Measurements from ENCODE around the gene MAP2. TPM values are rescaled to one million over a fixed set of nuclear protein-coding genes. Genes with fewer than 3 reads are reported as not detected.

The MAP2 gene
- total RNA-seq, 1 experiment from 2014 or later = 7.6 TPM

DNA sequence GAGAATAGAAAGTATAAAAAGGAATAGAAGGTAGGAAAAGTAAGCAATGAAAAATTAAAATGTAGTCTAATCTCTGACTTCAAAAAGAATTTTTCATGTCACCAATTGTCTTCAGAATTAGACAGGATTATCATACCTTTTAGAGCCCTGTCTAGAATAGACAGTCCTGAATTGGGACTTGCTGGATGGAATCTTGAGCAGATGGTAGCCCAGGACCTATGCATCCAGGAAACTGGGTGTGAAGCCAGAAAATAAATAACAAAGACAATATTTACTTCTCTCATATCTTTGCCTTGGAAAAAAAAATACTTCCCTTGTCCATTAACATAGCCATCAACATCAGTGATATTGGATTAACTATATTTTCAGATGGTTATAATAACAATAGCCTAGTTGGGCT lies 250.0 kb downstream of the MAP2 start (continued):
- no peak for TF ChIP-seq MXD4 (CRISPR knock-in tag; IDR thresholded peaks at IDR 0.05; ENCODE audit: borderline replicate concordance)
- TF ChIP-seq RELA (CRISPR knock-in tag; IDR thresholded peaks at IDR 0.05; ENCODE audit: borderline replicate concordance) = no peak
- TF ChIP-seq, protein P1, sequence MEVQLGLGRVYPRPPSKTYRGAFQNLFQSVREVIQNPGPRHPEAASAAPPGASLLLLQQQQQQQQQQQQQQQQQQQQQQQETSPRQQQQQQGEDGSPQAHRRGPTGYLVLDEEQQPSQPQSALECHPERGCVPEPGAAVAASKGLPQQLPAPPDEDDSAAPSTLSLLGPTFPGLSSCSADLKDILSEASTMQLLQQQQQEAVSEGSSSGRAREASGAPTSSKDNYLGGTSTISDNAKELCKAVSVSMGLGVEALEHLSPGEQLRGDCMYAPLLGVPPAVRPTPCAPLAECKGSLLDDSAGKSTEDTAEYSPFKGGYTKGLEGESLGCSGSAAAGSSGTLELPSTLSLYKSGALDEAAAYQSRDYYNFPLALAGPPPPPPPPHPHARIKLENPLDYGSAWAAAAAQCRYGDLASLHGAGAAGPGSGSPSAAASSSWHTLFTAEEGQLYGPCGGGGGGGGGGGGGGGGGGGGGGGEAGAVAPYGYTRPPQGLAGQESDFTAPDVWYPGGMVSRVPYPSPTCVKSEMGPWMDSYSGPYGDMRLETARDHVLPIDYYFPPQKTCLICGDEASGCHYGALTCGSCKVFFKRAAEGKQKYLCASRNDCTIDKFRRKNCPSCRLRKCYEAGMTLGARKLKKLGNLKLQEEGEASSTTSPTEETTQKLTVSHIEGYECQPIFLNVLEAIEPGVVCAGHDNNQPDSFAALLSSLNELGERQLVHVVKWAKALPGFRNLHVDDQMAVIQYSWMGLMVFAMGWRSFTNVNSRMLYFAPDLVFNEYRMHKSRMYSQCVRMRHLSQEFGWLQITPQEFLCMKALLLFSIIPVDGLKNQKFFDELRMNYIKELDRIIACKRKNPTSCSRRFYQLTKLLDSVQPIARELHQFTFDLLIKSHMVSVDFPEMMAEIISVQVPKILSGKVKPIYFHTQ (CRISPR knock-in tag; IDR thresholded peaks at IDR 0.05) = no peak
- TF ChIP-seq FOXJ3 (CRISPR knock-in tag; IDR thresholded peaks at IDR 0.05; ENCODE audit: borderline replicate concordance) = no peak
- no peak for TF ChIP-seq GRHL2 (CRISPR knock-in tag; IDR thresholded peaks at IDR 0.05; ENCODE audit: insufficient replicate concordance, severe bottlenecking)
- no peak for TF ChIP-seq JUN (CRISPR knock-in tag; IDR thresholded peaks at IDR 0.05)
- no peak for TF ChIP-seq TEAD1 (CRISPR knock-in tag; IDR thresholded peaks at IDR 0.05)
- TF ChIP-seq, protein P2, sequence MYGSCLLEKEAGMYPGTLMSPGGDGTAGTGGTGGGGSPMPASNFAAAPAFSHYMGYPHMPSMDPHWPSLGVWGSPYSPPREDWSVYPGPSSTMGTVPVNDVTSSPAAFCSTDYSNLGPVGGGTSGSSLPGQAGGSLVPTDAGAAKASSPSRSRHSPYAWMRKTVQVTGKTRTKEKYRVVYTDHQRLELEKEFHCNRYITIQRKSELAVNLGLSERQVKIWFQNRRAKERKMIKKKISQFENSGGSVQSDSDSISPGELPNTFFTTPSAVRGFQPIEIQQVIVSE (CRISPR knock-in tag; IDR thresholded peaks at IDR 0.05; ENCODE audit: borderline replicate concordance) = no peak
- no peak for TF ChIP-seq ZNF219 (CRISPR knock-in tag; IDR thresholded peaks at IDR 0.05; ENCODE audit: borderline replicate concordance)
- no peak for TF ChIP-seq ELF4 (CRISPR knock-in tag; IDR thresholded peaks at IDR 0.05; ENCODE audit: low read depth)
- no peak for TF ChIP-seq RORB (CRISPR knock-in tag; IDR thresholded peaks at IDR 0.05)
- no peak for TF ChIP-seq IRF2 (CRISPR knock-in tag; IDR thresholded peaks at IDR 0.05; ENCODE audit: borderline replicate concordance, low read depth)
- TF ChIP-seq, protein P3, sequence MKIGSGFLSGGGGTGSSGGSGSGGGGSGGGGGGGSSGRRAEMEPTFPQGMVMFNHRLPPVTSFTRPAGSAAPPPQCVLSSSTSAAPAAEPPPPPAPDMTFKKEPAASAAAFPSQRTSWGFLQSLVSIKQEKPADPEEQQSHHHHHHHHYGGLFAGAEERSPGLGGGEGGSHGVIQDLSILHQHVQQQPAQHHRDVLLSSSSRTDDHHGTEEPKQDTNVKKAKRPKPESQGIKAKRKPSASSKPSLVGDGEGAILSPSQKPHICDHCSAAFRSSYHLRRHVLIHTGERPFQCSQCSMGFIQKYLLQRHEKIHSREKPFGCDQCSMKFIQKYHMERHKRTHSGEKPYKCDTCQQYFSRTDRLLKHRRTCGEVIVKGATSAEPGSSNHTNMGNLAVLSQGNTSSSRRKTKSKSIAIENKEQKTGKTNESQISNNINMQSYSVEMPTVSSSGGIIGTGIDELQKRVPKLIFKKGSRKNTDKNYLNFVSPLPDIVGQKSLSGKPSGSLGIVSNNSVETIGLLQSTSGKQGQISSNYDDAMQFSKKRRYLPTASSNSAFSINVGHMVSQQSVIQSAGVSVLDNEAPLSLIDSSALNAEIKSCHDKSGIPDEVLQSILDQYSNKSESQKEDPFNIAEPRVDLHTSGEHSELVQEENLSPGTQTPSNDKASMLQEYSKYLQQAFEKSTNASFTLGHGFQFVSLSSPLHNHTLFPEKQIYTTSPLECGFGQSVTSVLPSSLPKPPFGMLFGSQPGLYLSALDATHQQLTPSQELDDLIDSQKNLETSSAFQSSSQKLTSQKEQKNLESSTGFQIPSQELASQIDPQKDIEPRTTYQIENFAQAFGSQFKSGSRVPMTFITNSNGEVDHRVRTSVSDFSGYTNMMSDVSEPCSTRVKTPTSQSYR (CRISPR knock-in tag; IDR thresholded peaks at IDR 0.05) = no peak

DNA sequence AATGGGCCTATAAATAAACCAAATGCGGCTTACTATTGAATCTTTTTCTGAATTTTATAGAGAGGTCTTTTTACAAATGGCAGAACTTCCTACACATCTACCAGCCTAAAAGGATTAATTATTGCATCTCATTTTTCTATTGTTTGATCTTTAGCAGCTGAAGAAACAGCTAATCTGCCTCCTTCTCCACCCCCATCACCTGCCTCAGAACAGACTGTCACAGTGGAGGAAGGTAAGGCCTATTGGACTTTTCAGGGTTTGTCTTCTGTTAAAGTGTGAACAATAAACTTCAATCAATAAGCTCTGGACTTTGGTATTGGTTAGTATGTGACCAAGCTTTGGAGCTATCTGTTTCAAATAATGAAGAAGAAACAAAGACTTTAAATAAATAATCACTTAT lies 256.7 kb downstream of the MAP2 start:
- Mint-ChIP-seq H3K27me3 (ENCODE audit: low read depth) (no peaks in the 10 kb centered on the region), H3K9me3 (peaks cover 3% of the 10 kb centered on the region; the same call in 1 of the 2 replicates), H3K36me3 (no peaks in the 10 kb centered on the region), H3K27ac (no peak overlapping the region), H3K4me1 (no peaks in the 10 kb centered on the region), H3K4me3 (no peak overlapping the region)
- no peak for ATAC-seq
- DNase-seq (ENCODE audit: low spot score) = no peak
- POLR2A ChIA-PET = no interaction called here
- CTCF ChIA-PET = interaction anchor here (1.3 kb wide), 1 partner anchor 281 kb away, joined by 3 read pairs; no protein-coding TSS in a partner anchor
- TF ChIP-seq OVOL2 (CRISPR knock-in tag; IDR thresholded peaks at IDR 0.05; ENCODE audit: borderline replicate concordance) (no peak), ZNF423 (CRISPR knock-in tag; IDR thresholded peaks at IDR 0.05) (no peak), TP53 (CRISPR knock-in tag; IDR thresholded peaks at IDR 0.05) (no peak), HMGA2 (CRISPR knock-in tag; IDR thresholded peaks at IDR 0.05) (no peak), MYBL2 (CRISPR knock-in tag; IDR thresholded peaks at IDR 0.05) (no peak), TCF7 (CRISPR knock-in tag; IDR thresholded peaks at IDR 0.05; ENCODE audit: low read depth) (no peak), ATF1 (CRISPR knock-in tag; IDR thresholded peaks at IDR 0.05) (no peak), IRF2 (CRISPR knock-in tag; IDR thresholded peaks at IDR 0.05; ENCODE audit: borderline replicate concordance, low read depth) (no peak), NR2C2 (CRISPR knock-in tag; IDR thresholded peaks at IDR 0.05) (no peak), NFATC4 (CRISPR knock-in tag; IDR thresholded peaks at IDR 0.05) (no peak)
- TF ChIP-seq, protein P4, sequence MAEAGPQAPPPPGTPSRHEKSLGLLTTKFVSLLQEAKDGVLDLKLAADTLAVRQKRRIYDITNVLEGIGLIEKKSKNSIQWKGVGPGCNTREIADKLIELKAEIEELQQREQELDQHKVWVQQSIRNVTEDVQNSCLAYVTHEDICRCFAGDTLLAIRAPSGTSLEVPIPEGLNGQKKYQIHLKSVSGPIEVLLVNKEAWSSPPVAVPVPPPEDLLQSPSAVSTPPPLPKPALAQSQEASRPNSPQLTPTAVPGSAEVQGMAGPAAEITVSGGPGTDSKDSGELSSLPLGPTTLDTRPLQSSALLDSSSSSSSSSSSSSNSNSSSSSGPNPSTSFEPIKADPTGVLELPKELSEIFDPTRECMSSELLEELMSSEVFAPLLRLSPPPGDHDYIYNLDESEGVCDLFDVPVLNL (CRISPR knock-in tag; IDR thresholded peaks at IDR 0.05; ENCODE audit: borderline replicate concordance, low read depth) = no peak
- TF ChIP-seq, protein P5, sequence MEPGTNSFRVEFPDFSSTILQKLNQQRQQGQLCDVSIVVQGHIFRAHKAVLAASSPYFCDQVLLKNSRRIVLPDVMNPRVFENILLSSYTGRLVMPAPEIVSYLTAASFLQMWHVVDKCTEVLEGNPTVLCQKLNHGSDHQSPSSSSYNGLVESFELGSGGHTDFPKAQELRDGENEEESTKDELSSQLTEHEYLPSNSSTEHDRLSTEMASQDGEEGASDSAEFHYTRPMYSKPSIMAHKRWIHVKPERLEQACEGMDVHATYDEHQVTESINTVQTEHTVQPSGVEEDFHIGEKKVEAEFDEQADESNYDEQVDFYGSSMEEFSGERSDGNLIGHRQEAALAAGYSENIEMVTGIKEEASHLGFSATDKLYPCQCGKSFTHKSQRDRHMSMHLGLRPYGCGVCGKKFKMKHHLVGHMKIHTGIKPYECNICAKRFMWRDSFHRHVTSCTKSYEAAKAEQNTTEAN (CRISPR knock-in tag; IDR thresholded peaks at IDR 0.05) = no peak
- TF ChIP-seq, protein P6, sequence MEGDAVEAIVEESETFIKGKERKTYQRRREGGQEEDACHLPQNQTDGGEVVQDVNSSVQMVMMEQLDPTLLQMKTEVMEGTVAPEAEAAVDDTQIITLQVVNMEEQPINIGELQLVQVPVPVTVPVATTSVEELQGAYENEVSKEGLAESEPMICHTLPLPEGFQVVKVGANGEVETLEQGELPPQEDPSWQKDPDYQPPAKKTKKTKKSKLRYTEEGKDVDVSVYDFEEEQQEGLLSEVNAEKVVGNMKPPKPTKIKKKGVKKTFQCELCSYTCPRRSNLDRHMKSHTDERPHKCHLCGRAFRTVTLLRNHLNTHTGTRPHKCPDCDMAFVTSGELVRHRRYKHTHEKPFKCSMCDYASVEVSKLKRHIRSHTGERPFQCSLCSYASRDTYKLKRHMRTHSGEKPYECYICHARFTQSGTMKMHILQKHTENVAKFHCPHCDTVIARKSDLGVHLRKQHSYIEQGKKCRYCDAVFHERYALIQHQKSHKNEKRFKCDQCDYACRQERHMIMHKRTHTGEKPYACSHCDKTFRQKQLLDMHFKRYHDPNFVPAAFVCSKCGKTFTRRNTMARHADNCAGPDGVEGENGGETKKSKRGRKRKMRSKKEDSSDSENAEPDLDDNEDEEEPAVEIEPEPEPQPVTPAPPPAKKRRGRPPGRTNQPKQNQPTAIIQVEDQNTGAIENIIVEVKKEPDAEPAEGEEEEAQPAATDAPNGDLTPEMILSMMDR (IDR thresholded peaks at IDR 0.05) = no peak
- TF ChIP-seq, protein P7, sequence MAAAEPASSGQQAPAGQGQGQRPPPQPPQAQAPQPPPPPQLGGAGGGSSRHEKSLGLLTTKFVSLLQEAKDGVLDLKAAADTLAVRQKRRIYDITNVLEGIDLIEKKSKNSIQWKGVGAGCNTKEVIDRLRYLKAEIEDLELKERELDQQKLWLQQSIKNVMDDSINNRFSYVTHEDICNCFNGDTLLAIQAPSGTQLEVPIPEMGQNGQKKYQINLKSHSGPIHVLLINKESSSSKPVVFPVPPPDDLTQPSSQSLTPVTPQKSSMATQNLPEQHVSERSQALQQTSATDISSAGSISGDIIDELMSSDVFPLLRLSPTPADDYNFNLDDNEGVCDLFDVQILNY (CRISPR knock-in tag; IDR thresholded peaks at IDR 0.05) = no peak
- TF ChIP-seq, protein P8, sequence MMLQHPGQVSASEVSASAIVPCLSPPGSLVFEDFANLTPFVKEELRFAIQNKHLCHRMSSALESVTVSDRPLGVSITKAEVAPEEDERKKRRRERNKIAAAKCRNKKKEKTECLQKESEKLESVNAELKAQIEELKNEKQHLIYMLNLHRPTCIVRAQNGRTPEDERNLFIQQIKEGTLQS (CRISPR knock-in tag; conservative IDR thresholded peaks at IDR 0.05) = no peak
